ENCODE results near the gene GNB1L. TPM values are rescaled to one million over a fixed set of nuclear protein-coding genes. Genes with fewer than 3 reads are reported as not detected.

GNB1L gene
- total RNA-seq, 1 donor from 2014 or later: 3.7 TPM

DNA sequence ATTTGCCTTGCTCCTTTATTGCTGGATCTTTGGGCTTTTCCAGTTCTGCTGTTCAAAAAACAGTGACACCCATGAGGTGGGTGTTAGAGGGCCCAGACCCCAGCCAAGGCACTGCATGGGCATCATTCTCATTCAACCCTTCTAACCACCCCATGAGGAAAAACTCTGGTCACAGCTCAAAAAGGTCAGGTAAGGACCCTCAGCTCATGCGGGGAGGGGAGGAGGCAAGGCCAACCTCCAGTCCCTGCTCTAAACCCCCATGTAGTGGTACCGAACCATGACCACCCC is 7.4 kb downstream of the GNB1L start:
- no peak overlapping the region for H3K27ac Mint-ChIP-seq (ENCODE audit: unreplicated experiment)
- DNase-seq (ENCODE audit: low spot score): no peak
- H3K4me3 Mint-ChIP-seq (ENCODE audit: unreplicated experiment): no peak overlapping the region
- no peaks in the 10 kb centered on the region for H3K27me3 Mint-ChIP-seq (ENCODE audit: unreplicated experiment)
- peaks cover 4% of the 10 kb centered on the region for H3K4me1 Mint-ChIP-seq (ENCODE audit: unreplicated experiment)
- TF ChIP-seq, protein P1, sequence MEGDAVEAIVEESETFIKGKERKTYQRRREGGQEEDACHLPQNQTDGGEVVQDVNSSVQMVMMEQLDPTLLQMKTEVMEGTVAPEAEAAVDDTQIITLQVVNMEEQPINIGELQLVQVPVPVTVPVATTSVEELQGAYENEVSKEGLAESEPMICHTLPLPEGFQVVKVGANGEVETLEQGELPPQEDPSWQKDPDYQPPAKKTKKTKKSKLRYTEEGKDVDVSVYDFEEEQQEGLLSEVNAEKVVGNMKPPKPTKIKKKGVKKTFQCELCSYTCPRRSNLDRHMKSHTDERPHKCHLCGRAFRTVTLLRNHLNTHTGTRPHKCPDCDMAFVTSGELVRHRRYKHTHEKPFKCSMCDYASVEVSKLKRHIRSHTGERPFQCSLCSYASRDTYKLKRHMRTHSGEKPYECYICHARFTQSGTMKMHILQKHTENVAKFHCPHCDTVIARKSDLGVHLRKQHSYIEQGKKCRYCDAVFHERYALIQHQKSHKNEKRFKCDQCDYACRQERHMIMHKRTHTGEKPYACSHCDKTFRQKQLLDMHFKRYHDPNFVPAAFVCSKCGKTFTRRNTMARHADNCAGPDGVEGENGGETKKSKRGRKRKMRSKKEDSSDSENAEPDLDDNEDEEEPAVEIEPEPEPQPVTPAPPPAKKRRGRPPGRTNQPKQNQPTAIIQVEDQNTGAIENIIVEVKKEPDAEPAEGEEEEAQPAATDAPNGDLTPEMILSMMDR (IDR thresholded peaks at IDR 0.05; ENCODE audit: unreplicated experiment): no peak
- peaks cover 14% of the 10 kb centered on the region for H3K36me3 Mint-ChIP-seq (ENCODE audit: low read depth, unreplicated experiment)
- no peaks in the 10 kb centered on the region for H3K9me3 Mint-ChIP-seq (ENCODE audit: unreplicated experiment)

DNA sequence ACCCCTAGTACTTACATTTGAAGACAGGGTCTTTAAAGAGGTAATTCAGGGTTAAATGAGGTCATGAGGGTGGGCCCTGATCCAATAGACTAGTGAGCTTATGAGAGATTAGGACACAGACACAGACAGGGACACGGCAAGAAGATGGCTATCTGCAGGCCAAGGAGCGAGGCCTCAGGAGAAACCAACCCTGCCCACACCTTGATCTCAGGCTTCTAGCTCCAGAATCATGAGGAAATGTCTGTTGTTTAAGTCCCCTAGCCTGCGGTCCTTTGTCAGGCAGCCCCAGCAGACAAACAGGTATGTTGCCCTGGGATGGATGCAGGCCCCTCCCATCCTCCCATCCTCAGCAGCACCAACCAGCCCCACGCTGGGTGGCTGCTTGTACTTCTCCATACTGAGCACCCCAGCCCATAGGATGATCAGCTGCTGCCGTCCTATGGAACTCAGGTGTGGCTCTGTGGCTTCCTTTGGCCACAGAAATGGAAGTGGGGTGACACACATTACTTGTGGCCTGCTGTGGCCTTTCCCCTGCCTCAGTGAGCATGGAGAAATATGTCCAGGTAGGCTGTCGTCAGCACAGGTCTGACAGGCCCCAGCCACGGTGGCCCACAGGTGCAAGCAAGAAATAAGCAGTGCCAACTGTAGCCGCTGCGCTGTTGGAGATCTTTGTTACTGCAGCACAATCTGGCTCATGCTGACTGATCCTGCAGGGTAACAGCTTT is 7.9 kb downstream of the GNB1L start:
- Mint-ChIP-seq H3K27me3 (ENCODE audit: unreplicated experiment) (no peaks in the 10 kb centered on the region), H3K36me3 (ENCODE audit: low read depth, unreplicated experiment) (peaks cover 14% of the 10 kb centered on the region), H3K4me3 (ENCODE audit: unreplicated experiment) (no peak overlapping the region), H3K9me3 (ENCODE audit: unreplicated experiment) (no peaks in the 10 kb centered on the region), H3K4me1 (ENCODE audit: unreplicated experiment) (peaks cover 4% of the 10 kb centered on the region), H3K27ac (ENCODE audit: unreplicated experiment) (no peak overlapping the region)
- TF ChIP-seq, protein P1 (IDR thresholded peaks at IDR 0.05; ENCODE audit: unreplicated experiment): no peak
- no peak for DNase-seq (ENCODE audit: low spot score)

DNA sequence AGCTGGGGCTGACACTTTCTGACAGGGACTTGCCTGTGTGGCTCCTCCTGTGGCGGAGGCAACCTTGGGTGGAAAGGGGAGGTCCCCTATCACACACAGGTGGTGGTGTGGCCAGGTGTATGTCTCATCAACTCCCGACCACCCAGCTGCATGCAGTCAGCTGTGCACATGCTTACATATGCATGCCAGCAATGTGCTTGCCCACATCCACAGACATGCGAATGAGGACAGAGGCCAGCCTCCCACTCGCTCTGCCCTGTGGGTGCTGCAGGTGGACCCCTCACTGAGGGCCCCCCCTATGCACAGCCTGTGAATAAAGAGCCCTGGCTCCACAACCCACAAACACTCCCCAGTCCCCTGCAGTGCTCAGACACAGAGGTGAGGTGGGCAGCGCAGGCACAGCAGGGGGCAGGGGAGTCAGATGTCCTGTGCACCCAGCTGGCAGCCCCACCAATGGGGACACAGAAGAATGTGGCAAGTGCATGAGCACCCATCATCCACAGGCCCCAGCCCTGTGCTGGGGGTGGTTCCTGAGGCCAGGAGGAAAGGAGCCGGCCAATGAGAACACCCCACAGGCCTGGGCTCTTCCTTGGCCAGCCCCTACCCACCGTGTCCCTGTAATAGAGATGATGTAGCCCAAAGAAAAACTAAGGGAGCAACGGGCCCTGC is 9.5 kb downstream of the GNB1L start:
- DNase-seq (ENCODE audit: low spot score): no peak
- Mint-ChIP-seq H3K27ac (ENCODE audit: unreplicated experiment) (no peak overlapping the region), H3K4me1 (ENCODE audit: unreplicated experiment) (peaks cover 4% of the 10 kb centered on the region), H3K4me3 (ENCODE audit: unreplicated experiment) (no peak overlapping the region), H3K27me3 (ENCODE audit: unreplicated experiment) (no peaks in the 10 kb centered on the region), H3K36me3 (ENCODE audit: low read depth, unreplicated experiment) (peaks cover 7% of the 10 kb centered on the region), H3K9me3 (ENCODE audit: unreplicated experiment) (no peaks in the 10 kb centered on the region)
- TF ChIP-seq, protein P1 (IDR thresholded peaks at IDR 0.05; ENCODE audit: unreplicated experiment): no peak

DNA sequence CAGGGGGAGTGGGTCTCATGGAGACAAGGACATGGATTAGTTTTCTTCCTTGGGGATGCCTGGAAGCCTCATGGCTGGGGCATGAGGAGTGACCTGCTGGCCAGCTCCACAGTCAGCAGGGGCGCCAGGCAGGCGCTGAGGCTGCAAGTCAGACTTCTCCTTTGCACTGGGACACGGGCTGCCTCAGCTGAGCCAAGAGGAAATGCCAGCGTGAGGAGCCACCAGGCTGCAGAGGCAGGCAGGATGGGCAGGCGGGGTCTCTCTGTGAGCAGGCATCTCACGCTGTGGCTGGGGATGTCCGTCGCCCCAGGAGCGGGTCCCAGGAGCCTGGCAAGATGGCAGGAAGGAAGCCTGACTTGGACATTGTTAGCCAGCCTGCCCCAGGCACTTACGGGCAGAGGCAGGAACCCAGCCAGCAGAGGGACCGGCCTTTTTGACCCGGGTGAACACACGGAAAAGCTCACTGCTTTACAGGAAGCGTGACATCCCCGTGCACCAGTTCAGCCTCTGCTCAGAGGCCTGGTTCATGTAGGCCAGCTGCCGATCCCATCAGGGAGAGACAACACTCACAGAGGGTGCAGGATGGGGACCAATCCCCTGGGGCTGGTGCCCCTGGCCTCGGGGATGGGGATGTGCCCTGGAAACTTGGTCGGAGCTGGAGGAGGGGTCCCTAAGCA is 10.2 kb downstream of the GNB1L start:
- Mint-ChIP-seq H3K4me1 (ENCODE audit: unreplicated experiment) (peaks cover 4% of the 10 kb centered on the region), H3K9me3 (ENCODE audit: unreplicated experiment) (no peaks in the 10 kb centered on the region), H3K4me3 (ENCODE audit: unreplicated experiment) (no peak overlapping the region), H3K27ac (ENCODE audit: unreplicated experiment) (no peak overlapping the region), H3K27me3 (ENCODE audit: unreplicated experiment) (no peaks in the 10 kb centered on the region), H3K36me3 (ENCODE audit: low read depth, unreplicated experiment) (peaks cover 4% of the 10 kb centered on the region)
- TF ChIP-seq, protein P1 (IDR thresholded peaks at IDR 0.05; ENCODE audit: unreplicated experiment): no peak
- DNase-seq (ENCODE audit: low spot score): no peak
